CD14-positive monocyte (primary cell): ENCODE data around the gene DMAC2. TPM values are rescaled to one million over a fixed set of nuclear protein-coding genes. Genes with fewer than 3 reads are reported as not detected.

Source experiments
- DNase-seq, 3 donors: peaks; one replicate each; pipeline ENCODE4 v3.0.0-alpha.2; 2011 to 2022
- H2AFZ ChIP-seq: 2 replicates; pipeline ENCODE4 v1.6.0; 2012; ENCODE audit warnings: mild to moderate bottlenecking, low read depth, low read length, inconsistent platforms; ENCODE audit not compliant: insufficient read depth, poor library complexity, severe bottlenecking
- H3K27ac ChIP-seq, 2 donors: 1 replicate in 1 of 2; 2 replicates in 1 of 2; pipeline ENCODE4 v1.5.1; 2012 to 2013; ENCODE audit warnings: low read length in 2 of 2, control low read depth in 1 of 2, inconsistent platforms in 1 of 2, low read depth in 1 of 2, mild to moderate bottlenecking in 1 of 2
- H3K27me3 ChIP-seq, 2 donors: one replicate each; pipeline versions ENCODE4 v1.6.0 to v1.6.1; 2011 to 2013; ENCODE audit warnings: low read length in 2 of 2; ENCODE audit not compliant: control insufficient read depth in 2 of 2, insufficient read depth in 2 of 2
- H3K36me3 ChIP-seq, 2 donors: replicated peaks in 1 of 2; 1 replicate in 1 of 2; 2 replicates in 1 of 2; pipeline versions ENCODE4 v1.5.1 to v1.6.1; 2012 to 2013; ENCODE audit warnings: low read length in 2 of 2, control low read depth in 1 of 2, inconsistent platforms in 1 of 2, mild to moderate bottlenecking in 1 of 2; ENCODE audit not compliant: insufficient read depth in 2 of 2, control insufficient read depth in 1 of 2
- H3K4me1 ChIP-seq, 2 donors: 1 replicate in 1 of 2; 2 replicates in 1 of 2; pipeline versions ENCODE4 v1.5.1 to v1.6.1; 2012 to 2013; ENCODE audit warnings: low read length in 2 of 2, control low read depth in 1 of 2, inconsistent platforms in 1 of 2, mild to moderate bottlenecking in 1 of 2, moderate library complexity in 1 of 2; ENCODE audit not compliant: insufficient read depth in 2 of 2, control insufficient read depth in 1 of 2
- H3K4me2 ChIP-seq: replicated peaks from 2 replicates; pipeline ENCODE3; 2012; ENCODE audit warnings: low read length, moderate library complexity, mild to moderate bottlenecking; ENCODE audit not compliant: poor library complexity, severe bottlenecking; ENCODE audit errors: extremely low read depth
- H3K4me3 ChIP-seq, 3 experiments: fragments of 200-600 bp in 1 of 3; sonication (generic) in 1 of 3; replicated peaks in 1 of 3; 1 replicate in 2 of 3; 2 replicates in 1 of 3; pipeline ENCODE4 v1.5.1; 2011 to 2013; ENCODE audit warnings: low read length in 3 of 3, mild to moderate bottlenecking in 3 of 3, control low read depth in 2 of 3, low read depth in 2 of 3, inconsistent platforms in 1 of 3, moderate library complexity in 1 of 3
- H3K79me2 ChIP-seq: 2 replicates; pipeline ENCODE4 v1.6.0; 2012; ENCODE audit warnings: mild to moderate bottlenecking, control low read depth, inconsistent platforms, low read length, moderate library complexity; ENCODE audit not compliant: insufficient read depth
- H3K9ac ChIP-seq: 2 replicates; pipeline ENCODE4 v1.6.0; 2017; ENCODE audit warnings: low read length, mild to moderate bottlenecking; ENCODE audit not compliant: insufficient read depth, poor library complexity, severe bottlenecking
- H3K9me3 ChIP-seq, 2 donors: replicated peaks in 1 of 2; 1 replicate in 1 of 2; 2 replicates in 1 of 2; pipeline versions ENCODE4 v1.5.1 to v1.6.1; 2012 to 2013; ENCODE audit warnings: low read length in 2 of 2, control low read depth in 1 of 2; ENCODE audit not compliant: control insufficient read depth in 1 of 2, insufficient read depth in 1 of 2
- H4K20me1 ChIP-seq: 2 replicates; pipeline ENCODE4 v1.6.0; 2012; ENCODE audit warnings: mild to moderate bottlenecking, low read length, control low read depth, moderate library complexity; ENCODE audit not compliant: insufficient read depth
- H3K27ac Mint-ChIP-seq, 7 donors: one replicate each; pipeline ENCODE4 v1.8.0; 2020; ENCODE audit warnings: mild to moderate bottlenecking in 7 of 7, mixed read lengths in 7 of 7, moderate library complexity in 6 of 7, inconsistent platforms in 2 of 7
- H3K27me3 Mint-ChIP-seq, 3 donors: one replicate each; pipeline ENCODE4 v1.8.0; 2021 to 2022; ENCODE audit warnings: low read depth in 3 of 3, mild to moderate bottlenecking in 3 of 3, mixed read lengths in 3 of 3, moderate library complexity in 3 of 3, inconsistent platforms in 1 of 3
- H3K36me3 Mint-ChIP-seq, 2 donors: one replicate each; pipeline ENCODE4 v1.8.0; 2020; ENCODE audit warnings: mixed read lengths in 2 of 2, inconsistent platforms in 1 of 2, mild to moderate bottlenecking in 1 of 2
- H3K4me1 Mint-ChIP-seq: one replicate; pipeline ENCODE4 v1.8.0; 2020; ENCODE audit warnings: mild to moderate bottlenecking, mixed read lengths
- H3K4me3 Mint-ChIP-seq, 2 donors: one replicate each; pipeline ENCODE4 v1.8.0; 2020; ENCODE audit warnings: mild to moderate bottlenecking in 2 of 2, mixed read lengths in 2 of 2, moderate library complexity in 1 of 2
- H3K9me3 Mint-ChIP-seq, 7 donors: one replicate each; pipeline ENCODE4 v1.8.0; 2020 to 2022; ENCODE audit warnings: mixed read lengths in 7 of 7, mild to moderate bottlenecking in 6 of 7, moderate library complexity in 6 of 7, inconsistent platforms in 2 of 7
- WGBS: methylation state at CpG from one replicate; pipeline ENCODE4 v1.1.5; 2013; ENCODE audit warnings: missing lambda C conversion rate; ENCODE audit not compliant: insufficient coverage; 5-methylcytosine and 5-hydroxymethylcytosine counted together
- intact Hi-C, 2 donors: fragments of 100-400 bp; cut with micrococcal nuclease; formaldehyde crosslinking; loops; one replicate each; pipeline versions ENCODE4 v1.15.0 to v1.15.1; 2023
- polyA plus RNA-seq, 3 donors: library from polyadenylated mRNA; depleted of rRNA in 1 of 3; unstranded in 2 of 3; stranded (reverse) in 1 of 3; fragments of 300-500 nt in 2 of 3; fragments of >200 nt in 1 of 3; fragmentation: Illumina TruSeq in 2 of 3; gene quantifications; 1 replicate in 2 of 3; 2 replicates in 1 of 3; pipeline ENCODE4 v1.2.3, GENCODE V29; 2012 to 2021
- TF ChIP-seq, protein P1 (sequence below): fragments of 200-600 bp; IDR thresholded peaks from one replicate; pipeline ENCODE4 v1.8.0; 2022; ENCODE audit warnings: antibody characterized with exemption, mild to moderate bottlenecking

Gene DMAC2
- polyA plus RNA-seq, 3 donors = 33.2 to 48.0 (median 43.8) TPM

DNA sequence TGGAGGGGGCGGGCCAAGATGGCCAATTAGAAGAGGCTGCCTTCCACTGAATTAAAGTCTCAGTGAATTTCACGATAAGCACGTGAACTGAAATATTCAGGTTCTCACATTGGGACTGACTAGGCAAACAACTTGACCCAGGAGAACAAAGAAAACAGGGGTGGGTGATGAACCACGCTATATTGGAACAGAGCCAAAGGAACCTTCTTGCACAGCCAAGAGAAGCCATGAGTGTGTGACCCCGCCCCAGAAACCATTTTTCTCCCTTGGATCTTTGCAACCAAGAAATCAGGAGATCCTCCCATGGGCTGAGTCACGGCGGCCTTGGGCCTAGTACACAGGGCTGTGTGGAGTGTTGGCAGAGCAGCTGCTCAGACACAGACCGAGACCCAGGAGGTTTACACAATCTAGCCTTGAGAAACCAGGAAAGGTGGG is 40.1 kb upstream of the DMAC2 start:
- peaks cover 12 to 27% (median 16%) of the 10 kb centered on the region in 3 donors for H3K27me3 Mint-ChIP-seq
- Histone ChIP-seq H3K9me3 (no peaks in the 10 kb centered on the region), H3K27ac (no peak overlapping the region), H3K4me1 (no peaks in the 10 kb centered on the region), H3K9ac (no peak overlapping the region), H3K4me3 (no peak overlapping the region), H3K79me2 (no peaks in the 10 kb centered on the region), H3K36me3 (no peaks in the 10 kb centered on the region), H3K27me3 (peaks cover 0 to 6% of the 10 kb centered on the region in 2 donors), H2AFZ (no peak overlapping the region), H4K20me1 (no peaks in the 10 kb centered on the region), H3K4me2 (no peak overlapping the region)
- H3K9me3 Mint-ChIP-seq = peaks cover 0 to 3% (median 0%) of the 10 kb centered on the region in 7 donors
- TF ChIP-seq, protein P1, sequence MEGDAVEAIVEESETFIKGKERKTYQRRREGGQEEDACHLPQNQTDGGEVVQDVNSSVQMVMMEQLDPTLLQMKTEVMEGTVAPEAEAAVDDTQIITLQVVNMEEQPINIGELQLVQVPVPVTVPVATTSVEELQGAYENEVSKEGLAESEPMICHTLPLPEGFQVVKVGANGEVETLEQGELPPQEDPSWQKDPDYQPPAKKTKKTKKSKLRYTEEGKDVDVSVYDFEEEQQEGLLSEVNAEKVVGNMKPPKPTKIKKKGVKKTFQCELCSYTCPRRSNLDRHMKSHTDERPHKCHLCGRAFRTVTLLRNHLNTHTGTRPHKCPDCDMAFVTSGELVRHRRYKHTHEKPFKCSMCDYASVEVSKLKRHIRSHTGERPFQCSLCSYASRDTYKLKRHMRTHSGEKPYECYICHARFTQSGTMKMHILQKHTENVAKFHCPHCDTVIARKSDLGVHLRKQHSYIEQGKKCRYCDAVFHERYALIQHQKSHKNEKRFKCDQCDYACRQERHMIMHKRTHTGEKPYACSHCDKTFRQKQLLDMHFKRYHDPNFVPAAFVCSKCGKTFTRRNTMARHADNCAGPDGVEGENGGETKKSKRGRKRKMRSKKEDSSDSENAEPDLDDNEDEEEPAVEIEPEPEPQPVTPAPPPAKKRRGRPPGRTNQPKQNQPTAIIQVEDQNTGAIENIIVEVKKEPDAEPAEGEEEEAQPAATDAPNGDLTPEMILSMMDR = no peak
- 85% methylated on average over 7 of the region's 8 CpGs for WGBS
- DNase-seq = no peak
- no peak overlapping the region for H3K4me3 Mint-ChIP-seq
- H3K27ac Mint-ChIP-seq = no peak overlapping the region
- H3K4me1 Mint-ChIP-seq = peaks cover 3% of the 10 kb centered on the region
- intact Hi-C loops = no loop called here
- no peaks in the 10 kb centered on the region for H3K36me3 Mint-ChIP-seq

- 95% methylated on average over 5 of the region's 15 CpGs for WGBS
- H3K27ac Mint-ChIP-seq = no peak overlapping the region
- no peak for DNase-seq
Measured at GRCh38 chr19:41478875-41479756, 39.4 kb upstream of the DMAC2 start.

More at GRCh38 chr19:41478875-41479756, 39.4 kb upstream of the DMAC2 start:
- no peak overlapping the region for H3K4me3 Mint-ChIP-seq
- H3K27me3 ChIP-seq = peaks cover 0 to 6% of the 10 kb centered on the region in 2 donors
- H3K36me3 Mint-ChIP-seq = no peaks in the 10 kb centered on the region
- H3K4me3 ChIP-seq = no peak overlapping the region
- peaks cover 12 to 26% (median 16%) of the 10 kb centered on the region in 3 donors for H3K27me3 Mint-ChIP-seq
- H3K9me3 Mint-ChIP-seq = peaks cover 0 to 3% (median 0%) of the 10 kb centered on the region in 7 donors
- H3K4me1 ChIP-seq = no peaks in the 10 kb centered on the region
- H3K9me3 ChIP-seq = no peaks in the 10 kb centered on the region
- no peak overlapping the region for H3K9ac ChIP-seq
- no peak overlapping the region for H3K27ac ChIP-seq
- no peaks in the 10 kb centered on the region for H3K79me2 ChIP-seq
- no peaks in the 10 kb centered on the region for H4K20me1 ChIP-seq
- TF ChIP-seq, protein P1 = no peak
- no peak overlapping the region for H2AFZ ChIP-seq
- intact Hi-C loops = no loop called here
- H3K36me3 ChIP-seq = no peaks in the 10 kb centered on the region
- peaks cover 3% of the 10 kb centered on the region for H3K4me1 Mint-ChIP-seq
- H3K4me2 ChIP-seq = no peak overlapping the region
